Raji (cell line): ENCODE data around the gene SAPCD1.

Source experiments
- POLR2A ChIP-seq: IDR thresholded peaks from 2 replicates; pipeline ENCODE4 v1.6.1; 2011; ENCODE audit warnings: low read depth, low read length, control low read depth; ENCODE audit not compliant: insufficient read depth

Gene SAPCD1

GRCh38 chr6:31762356-31762755 lies at the start of gene SAPCD1:
TSS of gene SAPCD1 (plus strand) at chr6:31762656. CDS start at chr6:31763055, 399 bp downstream.
- no peak for TF ChIP-seq POLR2A

- no peak for TF ChIP-seq POLR2A
Measured at GRCh38 chr6:31713465-31713864, 49.0 kb upstream of the SAPCD1 start.

- no peak for TF ChIP-seq POLR2A
Measured at GRCh38 chr6:31713991-31714684, 48.3 kb upstream of the SAPCD1 start.

GRCh38 chr6:31715022-31715958 lies 47.2 kb upstream of the SAPCD1 start, which contains the start of gene LY6G6D:
TSS of gene LY6G6D (plus strand) at chr6:31715348. CDS start at chr6:31715356, 8 bp downstream.
- no peak for TF ChIP-seq POLR2A

- TF ChIP-seq POLR2A = no peak
Measured at GRCh38 chr6:31717499-31718222, 44.8 kb upstream of the SAPCD1 start.

- no peak for TF ChIP-seq POLR2A
Measured at GRCh38 chr6:31718265-31718664, 44.2 kb upstream of the SAPCD1 start.

- TF ChIP-seq POLR2A = no peak
Measured at GRCh38 chr6:31719001-31719400, 43.5 kb upstream of the SAPCD1 start.

GRCh38 chr6:31720196-31720770 lies 42.2 kb upstream of the SAPCD1 start:
- no peak for TF ChIP-seq POLR2A

- no peak for TF ChIP-seq POLR2A
Measured at GRCh38 chr6:31721351-31722020, 41.0 kb upstream of the SAPCD1 start, which contains the start of gene LY6G6C. TSS of gene LY6G6C (minus strand) at chr6:31721746. CDS start at chr6:31721679, 67 bp downstream.

- TF ChIP-seq POLR2A = no peak
Measured at GRCh38 chr6:31722173-31722572, 40.3 kb upstream of the SAPCD1 start.

- TF ChIP-seq POLR2A = no peak
Measured at GRCh38 chr6:31723245-31723979, 39.0 kb upstream of the SAPCD1 start, which contains the start of gene MPIG6B. TSS of gene MPIG6B (plus strand) at chr6:31723373. CDS start at chr6:31723384, 11 bp downstream.

GRCh38 chr6:31723980-31724691 lies 38.3 kb upstream of the SAPCD1 start:
- TF ChIP-seq POLR2A = no peak
